C4-2B (cell line): Measurements from ENCODE around the gene AHCYL2.

Experiments
- CTCF ChIP-seq: fragments of 450-650 bp; conservative IDR thresholded peaks from 2 replicates; pipeline ENCODE4 v1.5.1; 2017; ENCODE audit warnings: mild to moderate bottlenecking
- ZFX ChIP-seq: fragments of 450-650 bp; IDR thresholded peaks from 2 replicates; pipeline ENCODE4 v1.6.1; 2017

DNA sequence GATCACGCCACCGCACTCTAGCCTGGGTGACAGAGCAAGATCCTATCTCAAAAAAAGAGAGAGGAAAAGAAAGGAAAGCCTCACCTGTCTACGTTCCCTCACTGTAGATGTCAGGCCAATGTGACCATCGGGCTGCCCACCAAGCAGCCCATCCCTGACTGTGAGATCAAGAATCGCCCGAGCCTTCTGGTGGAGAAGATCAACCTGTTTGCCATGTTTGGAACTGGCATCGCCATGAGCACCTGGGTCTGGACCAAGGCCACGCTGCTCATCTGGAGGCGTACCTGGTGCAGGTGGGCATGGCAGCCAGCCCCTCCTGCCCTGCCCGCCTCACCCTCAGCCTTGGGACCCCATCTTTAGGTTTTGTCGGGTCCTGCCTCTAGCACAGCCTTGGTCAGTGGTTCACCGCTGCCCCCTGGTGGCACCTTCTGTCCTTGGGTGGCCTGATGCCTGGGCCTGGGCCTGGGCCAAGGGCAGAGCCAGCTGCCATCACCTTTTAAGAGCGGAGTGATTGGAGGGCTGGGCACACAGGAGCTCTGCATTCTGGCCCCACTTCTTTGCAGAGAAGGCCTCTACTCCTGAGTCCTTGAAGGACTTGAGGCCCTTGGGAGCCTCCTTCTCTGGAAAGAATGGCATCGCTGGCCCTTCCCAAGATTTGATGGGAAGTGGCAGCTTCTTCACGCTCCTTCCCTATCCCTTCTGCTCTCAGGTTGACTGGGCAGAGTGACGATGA, 14.4 kb upstream of the AHCYL2 start:
- TF ChIP-seq CTCF: peak; percentile 98
- no peak for TF ChIP-seq ZFX
